Loucy (cell line): ENCODE data around the gene TMEM131.

Source experiments
- H2AFZ ChIP-seq: fragments of 200-600 bp; sonication (generic); 2 replicates; pipeline ENCODE4 v1.6.0; 2016; ENCODE audit warnings: antibody characterized with exemption, mild to moderate bottlenecking, low read length, moderate library complexity
- H3F3A ChIP-seq: fragments of 200-600 bp; 2 replicates; pipeline ENCODE4 v1.6.0; 2016; ENCODE audit warnings: antibody characterized with exemption, low read depth, mild to moderate bottlenecking
- H3K27me3 ChIP-seq: fragments of 200-600 bp; sonication (generic); 2 replicates; pipeline ENCODE4 v1.6.1; 2014; ENCODE audit warnings: low read length, mild to moderate bottlenecking; ENCODE audit not compliant: insufficient read depth, poor library complexity, severe bottlenecking
- H3K36me3 ChIP-seq: fragments of 200-600 bp; sonication (generic); 2 replicates; pipeline ENCODE4 v1.6.1; 2016; ENCODE audit warnings: low read length; ENCODE audit not compliant: insufficient read depth
- H3K4me1 ChIP-seq: fragments of 200-600 bp; sonication (generic); 2 replicates; pipeline ENCODE4 v1.5.1; 2014; ENCODE audit warnings: low read length, mild to moderate bottlenecking; ENCODE audit not compliant: insufficient read depth, poor library complexity, severe bottlenecking
- H3K4me2 ChIP-seq: fragments of 200-600 bp; sonication (generic); 2 replicates; pipeline ENCODE4 v1.6.0; 2014; ENCODE audit warnings: antibody characterized with exemption, low read length, low read depth, mild to moderate bottlenecking; ENCODE audit not compliant: poor library complexity, severe bottlenecking
- H3K4me3 ChIP-seq: fragments of 200-600 bp; sonication (generic); 2 replicates; pipeline ENCODE4 v1.5.1; 2014; ENCODE audit warnings: low read length, mild to moderate bottlenecking, mixed read lengths; ENCODE audit not compliant: poor library complexity, severe bottlenecking
- H3K79me2 ChIP-seq: fragments of 200-600 bp; sonication (generic); 2 replicates; pipeline ENCODE4 v1.6.1; 2014; ENCODE audit warnings: low read length; ENCODE audit not compliant: insufficient read depth
- H3K9ac ChIP-seq: fragments of 200-600 bp; sonication (generic); 2 replicates; pipeline ENCODE4 v1.6.0; 2014; ENCODE audit warnings: mild to moderate bottlenecking, low read depth, low read length, moderate library complexity; ENCODE audit not compliant: poor library complexity, severe bottlenecking
- H3K9me2 ChIP-seq: fragments of 200-600 bp; sonication (generic); replicated peaks from 2 replicates; pipeline ENCODE4 v1.6.1; 2016; ENCODE audit warnings: low read depth, low read length, mixed read lengths
- H3K9me3 ChIP-seq: fragments of 200-600 bp; sonication (generic); 2 replicates; pipeline ENCODE4 v1.6.1; 2014; ENCODE audit warnings: mild to moderate bottlenecking, antibody characterized with exemption, low read length, low read depth; ENCODE audit not compliant: insufficient read depth
- H4K20me1 ChIP-seq: fragments of 200-600 bp; sonication (generic); 2 replicates; pipeline ENCODE4 v1.6.0; 2014; ENCODE audit warnings: antibody characterized with exemption, low read length, mild to moderate bottlenecking; ENCODE audit not compliant: insufficient read depth, poor library complexity, severe bottlenecking
- EZH2phosphoT487 ChIP-seq: fragments of 200-600 bp; IDR thresholded peaks from 2 replicates; pipeline ENCODE4 v1.6.1; 2018; ENCODE audit warnings: antibody characterized with exemption, mild to moderate bottlenecking, moderate library complexity, borderline replicate concordance
- TF ChIP-seq, protein P1 (sequence below): fragments of 200-600 bp; sonication (generic); conservative IDR thresholded peaks from 2 replicates; pipeline ENCODE4 v1.5.1; 2014; ENCODE audit warnings: mild to moderate bottlenecking, antibody characterized with exemption, low read length

TMEM131 gene

DNA sequence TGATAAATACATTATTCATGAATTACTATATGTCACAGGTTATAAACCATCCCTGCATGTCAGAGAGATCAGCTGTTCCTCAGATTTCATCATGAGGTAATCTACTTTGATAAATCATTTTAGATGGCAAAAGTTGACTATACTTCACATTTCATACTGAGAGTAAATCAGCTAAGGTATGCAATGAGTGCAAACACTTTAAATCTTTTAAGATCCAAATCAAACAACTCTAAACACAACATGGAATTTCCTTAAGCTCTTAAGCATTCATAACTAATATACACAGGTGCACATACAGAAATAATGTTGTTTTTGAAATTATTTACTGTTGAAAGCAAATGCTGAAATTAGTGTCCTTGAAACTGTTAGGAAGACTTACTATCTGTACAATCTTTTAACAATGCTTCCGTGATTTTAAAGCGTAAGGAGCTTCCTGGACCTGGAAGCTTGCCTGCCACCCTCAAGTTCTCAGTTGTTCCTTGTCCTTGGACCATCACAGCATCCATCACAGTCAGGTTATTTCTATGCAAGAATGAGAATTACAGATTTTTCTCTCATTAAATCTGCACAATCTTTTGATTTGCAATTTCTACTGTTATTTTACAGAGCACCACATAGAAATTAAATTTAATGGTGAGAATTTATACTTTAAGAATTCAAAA is 199.2 kb downstream of the TMEM131 start:
- H3K9ac ChIP-seq = no peak overlapping the region
- H3K36me3 ChIP-seq = peaks cover 27% of the 10 kb centered on the region
- H3K9me3 ChIP-seq = no peaks in the 10 kb centered on the region

DNA sequence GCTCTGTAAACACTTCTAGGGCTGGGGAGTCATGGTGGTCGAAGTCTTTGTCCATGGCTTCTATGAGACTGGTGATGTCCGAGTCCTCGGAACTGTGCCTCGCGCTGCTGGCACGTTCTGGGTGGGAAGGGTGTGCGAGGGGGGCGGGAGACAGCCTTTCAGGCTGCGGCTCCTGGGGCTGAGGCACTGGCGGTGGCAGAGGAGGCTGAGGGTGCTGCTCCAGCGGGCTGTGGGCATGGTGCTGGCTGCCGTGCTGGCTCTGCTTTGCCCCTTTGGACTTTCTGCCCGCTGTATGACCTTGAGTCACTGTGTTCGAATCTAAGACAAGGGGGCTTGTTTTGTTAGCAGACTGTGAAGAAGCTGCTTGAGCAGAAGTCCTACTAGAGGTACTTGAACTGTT is 203.3 kb downstream of the TMEM131 start:
- Histone ChIP-seq H2AFZ (no peak overlapping the region), H3K9me2 (no peaks in the 10 kb centered on the region), H3K9me3 (no peaks in the 10 kb centered on the region), H3K9ac (no peak overlapping the region), H3K36me3 (peaks cover 12% of the 10 kb centered on the region; the same call in 1 of the 2 replicates), H3F3A (no peaks in the 10 kb centered on the region), H4K20me1 (no peaks in the 10 kb centered on the region), H3K4me2 (no peak overlapping the region), H3K4me3 (no peak overlapping the region), H3K27me3 (no peaks in the 10 kb centered on the region), H3K4me1 (no peaks in the 10 kb centered on the region), H3K79me2 (no peaks in the 10 kb centered on the region)
- TF ChIP-seq, protein P1, sequence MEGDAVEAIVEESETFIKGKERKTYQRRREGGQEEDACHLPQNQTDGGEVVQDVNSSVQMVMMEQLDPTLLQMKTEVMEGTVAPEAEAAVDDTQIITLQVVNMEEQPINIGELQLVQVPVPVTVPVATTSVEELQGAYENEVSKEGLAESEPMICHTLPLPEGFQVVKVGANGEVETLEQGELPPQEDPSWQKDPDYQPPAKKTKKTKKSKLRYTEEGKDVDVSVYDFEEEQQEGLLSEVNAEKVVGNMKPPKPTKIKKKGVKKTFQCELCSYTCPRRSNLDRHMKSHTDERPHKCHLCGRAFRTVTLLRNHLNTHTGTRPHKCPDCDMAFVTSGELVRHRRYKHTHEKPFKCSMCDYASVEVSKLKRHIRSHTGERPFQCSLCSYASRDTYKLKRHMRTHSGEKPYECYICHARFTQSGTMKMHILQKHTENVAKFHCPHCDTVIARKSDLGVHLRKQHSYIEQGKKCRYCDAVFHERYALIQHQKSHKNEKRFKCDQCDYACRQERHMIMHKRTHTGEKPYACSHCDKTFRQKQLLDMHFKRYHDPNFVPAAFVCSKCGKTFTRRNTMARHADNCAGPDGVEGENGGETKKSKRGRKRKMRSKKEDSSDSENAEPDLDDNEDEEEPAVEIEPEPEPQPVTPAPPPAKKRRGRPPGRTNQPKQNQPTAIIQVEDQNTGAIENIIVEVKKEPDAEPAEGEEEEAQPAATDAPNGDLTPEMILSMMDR = no peak
- no peak for TF ChIP-seq EZH2phosphoT487

More for the DNA sequence above, 199.2 kb downstream of the TMEM131 start:
- Histone ChIP-seq H3K9me2 (no peaks in the 10 kb centered on the region), H3K4me2 (no peak overlapping the region), H3K79me2 (no peaks in the 10 kb centered on the region), H3K4me3 (no peak overlapping the region), H3K27me3 (no peaks in the 10 kb centered on the region), H3K4me1 (no peaks in the 10 kb centered on the region), H2AFZ (no peak overlapping the region), H3F3A (no peaks in the 10 kb centered on the region), H4K20me1 (no peaks in the 10 kb centered on the region)
- TF ChIP-seq, protein P1 = no peak
- no peak for TF ChIP-seq EZH2phosphoT487

DNA sequence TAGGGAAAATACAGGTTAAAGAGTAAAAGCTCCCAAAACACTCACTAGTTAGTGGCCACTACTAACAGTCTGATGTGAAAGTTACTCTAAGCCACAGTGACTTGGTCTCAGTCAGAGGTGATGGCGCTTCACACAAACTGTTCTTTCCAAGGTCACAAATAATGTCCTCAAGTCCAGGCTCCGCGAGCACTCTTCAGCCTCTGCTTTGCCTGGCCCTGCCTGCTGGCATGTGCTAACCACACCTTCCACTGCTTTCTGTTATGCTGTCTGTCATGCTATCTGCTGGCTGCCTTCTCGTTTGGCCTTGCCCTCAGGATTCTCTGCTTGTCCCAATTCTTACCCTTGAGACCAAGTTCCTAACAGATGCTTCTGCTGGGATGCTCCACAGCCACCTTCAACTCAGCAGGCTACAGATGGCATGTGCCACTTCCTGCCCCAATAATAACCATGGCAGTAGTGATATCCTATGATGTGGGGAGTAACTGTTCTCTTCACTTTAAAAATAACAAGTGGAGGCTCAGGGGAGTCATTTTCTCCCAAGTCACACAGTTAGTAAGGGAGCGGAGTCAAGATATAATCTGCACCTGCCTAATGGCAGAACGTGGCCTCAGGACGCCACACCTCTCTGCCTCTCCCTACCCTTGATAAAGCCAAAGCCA is 206.6 kb downstream of the TMEM131 start:
- Histone ChIP-seq H3K9me3 (no peaks in the 10 kb centered on the region), H3K4me2 (no peak overlapping the region), H3K79me2 (no peaks in the 10 kb centered on the region), H3K9me2 (no peaks in the 10 kb centered on the region), H3K4me3 (no peak overlapping the region), H2AFZ (no peak overlapping the region), H3F3A (no peaks in the 10 kb centered on the region), H3K36me3 (peaks cover 12% of the 10 kb centered on the region; the same call in 1 of the 2 replicates), H3K9ac (no peak overlapping the region), H3K27me3 (no peaks in the 10 kb centered on the region), H3K4me1 (no peaks in the 10 kb centered on the region), H4K20me1 (no peaks in the 10 kb centered on the region)
- TF ChIP-seq, protein P1 = no peak
- TF ChIP-seq EZH2phosphoT487 = no peak
